NCI-H510A (cell line): ENCODE measurements around the gene CALN1.
"Not testable (repeated sequence)": the region's sequence is repeated elsewhere in the genome, so short reads cannot be mapped to it uniquely, and the experiment has no call there.

Experiments
- DNase-seq: peaks from one replicate; lab custom pipeline; 2025; lab: John Stamatoyannopoulos, UW

The CALN1 gene

DNA sequence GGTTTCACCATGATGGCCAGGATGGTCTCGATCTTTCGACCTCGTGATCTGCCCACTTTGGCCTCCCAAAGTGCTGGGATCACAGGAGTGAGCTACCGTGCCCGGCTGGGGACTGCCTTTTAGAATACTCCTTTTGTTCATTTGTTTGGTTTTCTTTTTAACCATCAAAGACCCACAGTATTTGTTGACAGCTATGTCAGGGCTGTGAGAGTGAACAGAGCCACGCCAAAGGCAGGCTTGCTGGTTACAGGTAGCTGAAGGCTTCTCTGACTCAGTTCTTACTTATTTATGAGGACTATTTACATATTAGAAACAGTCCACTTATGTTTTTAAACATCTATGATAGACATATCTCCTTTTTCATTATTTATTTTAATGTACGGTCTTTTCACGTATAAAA lies 544.5 kb downstream of the CALN1 start:
- DNase-seq = no peak

- DNase-seq = no peak
These were observed 547.0 kb downstream of the CALN1 start for GRCh38 chr7:71865172-71865571.

- no peak for DNase-seq
These were observed 548.0 kb downstream of the CALN1 start for GRCh38 chr7:71864130-71864529.

DNA sequence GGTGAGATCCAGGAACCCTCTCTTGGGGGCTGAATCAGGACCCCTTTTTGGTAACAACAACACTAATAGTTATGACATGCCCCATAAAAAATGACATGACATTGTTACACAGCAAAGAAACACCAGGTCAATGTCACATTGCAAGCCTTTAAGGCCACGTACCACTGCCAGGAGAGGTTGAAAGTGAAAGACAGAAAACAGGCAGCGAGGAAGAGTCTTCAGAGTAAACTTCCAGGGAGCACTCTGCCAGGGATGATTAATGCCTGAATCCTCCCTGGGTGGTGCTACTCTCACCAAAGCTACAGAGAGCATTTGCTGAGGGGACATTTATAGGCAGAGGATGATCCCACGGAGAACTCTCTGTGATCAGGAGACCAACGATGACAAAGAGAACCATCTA lies 551.6 kb downstream of the CALN1 start:
- no peak for DNase-seq

DNA sequence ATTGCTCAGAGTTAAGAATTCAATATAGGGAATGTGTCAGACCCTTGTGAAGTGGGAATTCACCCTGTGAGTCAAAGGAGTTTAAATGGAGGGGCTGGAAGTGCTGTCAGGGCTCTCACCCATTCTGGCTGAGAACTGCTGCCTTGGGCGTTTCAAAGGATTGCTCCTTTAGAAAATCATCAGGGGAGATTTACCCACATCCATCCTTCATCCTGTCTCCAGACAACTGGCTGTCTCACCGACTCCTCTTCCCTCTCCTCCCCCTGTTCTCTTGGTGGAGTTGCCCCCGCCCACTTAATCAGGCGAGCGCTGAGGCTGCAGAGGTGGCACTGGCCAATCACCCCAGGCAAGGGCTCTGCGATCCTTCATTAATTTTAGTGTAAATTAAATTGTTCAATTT lies 554.8 kb downstream of the CALN1 start:
- DNase-seq = no peak

DNA sequence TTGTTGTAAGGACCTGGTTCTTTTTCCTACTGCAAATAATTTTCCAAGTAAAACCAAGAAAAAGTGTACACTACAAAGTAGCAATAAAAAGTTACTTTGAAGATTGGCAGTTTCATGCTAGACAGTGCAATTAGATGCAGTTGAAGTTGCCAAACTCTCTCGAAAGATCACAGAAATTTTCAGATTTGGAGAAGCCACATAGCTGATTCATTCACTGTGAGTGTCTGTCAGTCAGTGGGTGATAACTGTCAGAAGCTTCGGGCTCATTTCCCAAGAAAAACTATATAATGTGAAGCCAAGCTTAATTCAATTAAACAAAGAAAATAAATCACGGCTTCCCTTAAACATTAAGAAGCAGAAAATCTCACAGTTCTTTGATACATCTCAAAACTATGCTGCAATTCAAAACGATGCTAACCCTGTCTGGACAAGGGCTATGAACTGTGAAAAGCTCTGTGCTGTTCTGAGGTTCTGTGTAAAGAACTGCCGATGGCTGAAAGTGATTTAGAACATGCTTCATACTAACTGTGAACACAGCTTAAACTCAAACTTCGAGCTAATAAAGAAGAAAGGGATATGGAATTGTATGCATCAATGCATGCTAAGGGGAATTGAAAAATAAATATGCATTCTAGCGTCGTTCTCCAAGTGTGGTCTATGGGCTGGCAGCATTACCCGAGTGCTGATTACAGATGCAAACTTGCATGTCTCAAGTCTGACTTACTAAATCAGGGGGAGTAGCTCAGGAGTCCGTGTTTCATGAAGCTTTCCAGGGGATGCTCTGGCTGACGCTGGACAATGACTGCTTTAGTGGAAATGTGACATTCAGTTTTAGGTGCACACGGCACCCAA lies 557.4 kb downstream of the CALN1 start:
- DNase-seq = no peak

GRCh38 chr7:71851776-71852498 lies 560.2 kb downstream of the CALN1 start:
- no peak for DNase-seq

- no peak for DNase-seq
These were observed 566.0 kb downstream of the CALN1 start for GRCh38 chr7:71846160-71846559.

DNA sequence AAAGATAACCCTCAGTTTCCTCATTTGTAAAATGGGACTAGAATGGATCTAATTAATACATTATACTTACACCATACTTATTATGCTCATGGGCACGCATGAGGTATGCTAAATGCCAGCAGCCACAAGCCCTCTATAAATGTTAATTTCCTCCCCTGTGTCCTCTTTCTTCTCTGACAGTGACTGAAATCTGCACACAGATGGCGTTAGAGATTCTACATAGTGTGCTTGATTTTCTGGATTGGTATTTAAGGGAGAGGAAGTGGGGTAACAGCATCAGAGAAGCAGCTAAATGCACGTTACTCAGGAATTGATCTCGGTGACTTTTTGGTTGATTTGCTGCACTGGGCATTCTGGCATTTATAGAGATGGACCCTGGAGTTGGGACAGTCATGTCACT lies 568.5 kb downstream of the CALN1 start:
- DNase-seq = no peak

- no peak for DNase-seq
These were observed 569.4 kb downstream of the CALN1 start for GRCh38 chr7:71842786-71843185.

DNA sequence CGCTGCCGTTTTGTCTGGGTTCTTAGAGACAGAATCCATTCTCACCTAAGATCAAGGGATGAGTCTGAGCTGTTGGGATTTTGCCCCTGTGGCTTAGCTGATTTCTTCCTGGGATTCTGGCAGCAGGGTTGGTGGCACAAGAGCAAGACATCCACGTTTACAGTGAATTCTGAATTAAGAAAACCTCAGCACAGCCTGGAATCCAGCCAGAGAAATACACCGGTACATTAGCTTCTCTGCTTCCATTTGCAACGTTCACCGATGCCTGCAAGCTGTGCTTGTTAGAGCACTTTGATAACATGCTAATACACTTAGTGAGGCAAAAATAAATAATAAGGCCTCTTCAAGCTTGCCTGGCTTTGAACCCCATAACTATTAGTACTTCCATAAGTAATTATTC lies 569.8 kb downstream of the CALN1 start:
- DNase-seq = no peak

DNA sequence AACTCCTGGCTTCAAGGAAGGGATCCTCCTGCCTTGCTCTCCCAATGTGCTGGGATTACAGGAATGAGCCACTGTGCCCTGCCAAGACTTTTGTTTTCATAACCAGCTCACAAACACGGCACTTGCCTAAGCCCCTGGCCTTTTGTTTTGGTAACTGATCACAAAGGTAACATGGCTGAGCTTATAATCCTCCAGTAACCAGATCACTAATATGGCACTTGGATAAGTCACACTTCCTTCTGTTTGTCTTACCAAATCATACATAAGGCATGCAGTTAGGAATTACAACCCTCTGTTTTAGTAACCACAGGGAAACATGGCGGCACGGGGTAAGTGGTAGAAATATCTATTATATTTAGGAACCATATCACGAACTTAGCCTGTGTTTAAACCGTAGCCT lies 577.1 kb downstream of the CALN1 start:
- no peak for DNase-seq

DNA sequence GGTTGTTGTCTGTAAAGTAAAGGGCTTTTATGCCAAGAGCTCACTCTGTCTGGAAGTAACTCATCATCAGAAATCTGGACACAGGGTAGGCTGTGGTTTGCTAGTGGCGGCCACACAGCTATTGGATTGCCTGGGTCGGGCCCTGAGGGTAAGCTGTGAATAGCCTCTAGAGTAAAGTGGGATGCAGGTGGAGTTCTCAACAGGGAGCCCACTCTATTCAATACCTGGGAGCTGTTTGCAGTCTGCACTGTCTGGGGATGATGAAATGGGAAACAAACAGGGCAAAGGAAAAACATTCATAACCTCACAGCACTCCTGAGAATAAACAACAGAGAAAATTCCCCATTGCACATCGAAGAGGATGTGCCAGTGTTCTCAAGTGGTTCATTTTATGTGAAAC lies 582.6 kb downstream of the CALN1 start:
- no peak for DNase-seq

- no peak for DNase-seq
These were observed 583.8 kb downstream of the CALN1 start for GRCh38 chr7:71828361-71828760.

- DNase-seq = no peak
These were observed 586.0 kb downstream of the CALN1 start for GRCh38 chr7:71826141-71826540.

DNA sequence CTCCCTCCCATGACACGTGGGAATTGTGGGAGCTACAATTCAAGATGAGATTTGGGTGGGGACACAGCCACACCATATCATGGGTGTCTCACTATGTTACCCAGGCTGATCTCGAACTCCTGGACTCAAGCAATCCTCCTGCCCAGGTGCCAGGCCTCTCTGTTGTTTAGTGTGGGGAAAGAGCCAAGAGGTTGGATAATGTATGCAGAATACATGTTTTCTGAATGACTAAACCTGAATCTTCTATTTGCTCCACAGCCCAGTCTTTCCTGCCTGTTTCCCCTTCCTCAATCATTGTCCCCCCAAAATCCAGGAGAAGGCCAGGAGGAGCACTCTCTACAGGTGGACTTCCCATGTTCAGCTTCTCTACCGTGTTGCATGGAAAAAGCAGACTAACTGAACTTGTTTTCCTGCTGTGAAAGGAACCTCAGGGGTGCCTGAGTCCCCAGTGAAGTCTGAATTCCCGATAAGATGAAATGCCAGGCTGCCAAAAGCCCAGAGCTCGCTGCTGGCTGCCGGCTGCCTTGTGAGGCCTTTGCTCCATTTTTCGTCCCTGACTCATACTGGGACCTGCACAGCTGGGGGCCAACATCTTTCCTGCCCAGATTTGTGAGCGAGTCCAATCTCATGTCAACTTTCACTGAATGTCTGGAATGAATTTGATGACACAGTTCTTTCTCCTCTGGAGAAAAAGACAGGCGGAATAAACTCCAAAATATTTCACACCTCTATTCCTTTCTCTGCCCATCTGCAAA lies 588.0 kb downstream of the CALN1 start:
- no peak for DNase-seq

GRCh38 chr7:71822406-71822805 lies 589.7 kb downstream of the CALN1 start:
- not testable (repeated sequence) for DNase-seq

DNA sequence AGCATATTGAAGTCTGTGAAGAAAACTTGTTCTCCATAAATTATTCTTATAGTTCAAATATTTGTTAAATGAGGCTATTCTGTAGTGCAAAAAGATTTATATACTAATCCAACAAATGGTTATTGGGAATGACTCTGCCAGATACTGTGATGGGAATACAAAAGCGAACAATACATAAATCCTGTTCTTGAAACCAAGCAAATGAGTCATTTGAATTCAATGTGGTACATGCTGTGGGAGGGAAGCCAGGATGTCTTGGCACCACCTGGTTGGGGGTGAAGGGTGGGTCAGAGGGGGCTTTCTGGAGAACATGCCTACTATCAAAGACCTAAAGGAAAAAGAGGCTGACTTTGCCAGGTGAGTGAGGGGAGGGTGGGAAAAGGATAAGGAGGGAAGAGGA lies 594.2 kb downstream of the CALN1 start:
- DNase-seq = no peak

DNA sequence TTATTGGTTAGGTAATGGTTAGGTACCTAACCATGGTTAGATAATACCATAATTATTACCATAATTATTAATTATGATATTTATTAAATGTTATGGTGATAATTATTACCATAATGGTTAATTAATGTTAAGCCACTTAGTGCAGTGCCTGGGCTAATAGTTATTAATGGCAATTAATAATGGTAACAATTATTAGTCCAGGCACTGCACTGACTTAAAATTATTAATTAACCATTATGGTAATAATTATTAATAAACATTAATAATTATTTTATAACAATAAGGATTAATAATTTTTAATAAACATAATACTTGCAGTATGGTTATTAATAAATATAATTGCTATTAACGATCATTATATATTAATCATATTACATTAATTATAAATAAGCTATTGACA lies 604.0 kb downstream of the CALN1 start:
- no peak for DNase-seq

DNA sequence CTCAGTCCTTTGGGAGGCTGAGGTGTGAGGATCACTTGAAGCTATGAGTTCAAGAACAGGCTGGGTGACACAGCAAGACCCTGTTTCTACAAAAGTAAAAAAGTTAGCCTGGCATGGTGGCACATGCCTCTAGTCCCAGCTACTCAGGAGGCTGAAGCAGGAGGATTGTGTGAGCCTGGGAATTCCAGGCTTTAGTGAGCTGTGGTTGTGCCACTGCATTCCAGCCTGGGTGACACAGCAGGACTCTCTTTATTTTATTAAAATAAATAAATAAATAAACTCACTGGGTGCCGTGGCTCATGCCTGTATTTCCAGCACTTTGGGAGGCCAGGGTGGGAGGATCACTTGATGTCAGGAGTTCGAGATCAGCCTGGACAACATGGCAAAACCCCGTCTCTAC lies 607.9 kb downstream of the CALN1 start:
- DNase-seq = no peak

GRCh38 chr7:71801976-71802375 lies 610.2 kb downstream of the CALN1 start:
- DNase-seq = no peak

GRCh38 chr7:71800321-71800720 lies 611.8 kb downstream of the CALN1 start:
- DNase-seq = no peak

DNA sequence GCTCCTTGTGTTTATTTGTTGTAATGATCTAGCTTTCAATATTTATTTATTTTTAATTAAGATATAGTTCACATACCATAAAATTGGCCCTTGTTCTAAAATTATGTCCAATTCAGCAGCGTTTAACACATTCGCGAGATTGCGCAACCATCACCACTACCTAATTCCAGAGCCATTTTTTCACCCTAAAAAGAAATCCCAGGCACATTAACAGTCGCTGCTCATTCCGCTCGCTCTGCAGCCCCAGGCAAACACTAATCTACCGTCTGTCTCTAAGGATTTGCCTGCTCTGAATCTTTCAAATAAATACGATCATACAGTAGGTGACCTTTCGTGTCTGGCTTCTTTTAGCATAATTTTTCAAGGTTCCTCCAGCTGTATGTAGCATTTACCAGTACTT lies 616.7 kb downstream of the CALN1 start:
- no peak for DNase-seq
